ENCODE results near the gene ZNF526. TPM values are rescaled to one million over a fixed set of nuclear protein-coding genes. Genes with fewer than 3 reads are reported as not detected.
A peak's percentile ranks its signal among the peaks of the same experiment; 100 is the strongest.

The ZNF526 gene
- polyA plus RNA-seq, 1 donor = 7.9 TPM

DNA sequence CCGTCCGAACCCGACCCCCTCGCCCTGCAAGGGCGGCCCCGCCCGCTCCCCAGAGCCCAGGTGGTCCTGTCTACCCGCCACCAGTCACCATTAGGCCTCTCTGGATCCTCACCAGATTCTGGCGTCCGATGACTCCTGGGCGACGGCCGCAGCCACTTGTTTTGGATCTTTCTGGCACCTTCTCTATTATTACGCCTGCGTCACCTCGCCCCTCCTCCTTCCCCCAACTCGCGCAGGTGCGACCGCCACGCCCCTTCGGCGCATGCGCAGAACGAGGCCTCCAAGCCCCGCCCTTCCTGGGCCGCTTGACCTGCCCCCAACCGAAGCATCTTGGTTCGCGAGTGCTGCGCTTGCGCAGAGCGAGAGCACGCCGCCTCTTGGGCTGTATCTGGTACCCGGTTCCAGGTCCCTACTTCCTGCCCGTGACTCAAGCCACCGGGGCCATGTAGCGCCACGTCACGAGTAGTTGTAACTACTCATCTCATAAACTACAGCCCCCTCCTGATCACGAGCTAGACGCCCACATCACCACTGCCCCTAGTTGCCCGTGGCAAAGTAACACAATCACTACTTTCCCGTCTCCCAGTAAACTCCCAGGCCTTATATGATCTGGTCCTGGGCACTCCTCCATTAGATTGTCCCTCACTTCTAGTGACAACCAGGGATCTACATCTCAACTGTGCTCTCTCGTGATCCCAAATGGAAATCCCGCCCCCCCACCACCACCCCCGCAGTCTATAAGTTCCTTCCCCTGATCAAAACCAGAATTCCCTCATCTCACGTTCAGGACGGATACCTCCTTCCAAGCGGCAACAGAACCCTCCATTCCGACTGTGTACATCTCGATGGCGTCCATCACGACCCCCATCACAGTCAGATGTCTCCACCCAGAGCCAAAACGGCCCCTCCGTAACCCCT lies 2.3 kb upstream of the ZNF526 start, which contains the start of gene DEDD2:
DEDD2 (minus strand) TSS at position 158 of the 918 bp plus-strand sequence. CDS start 670 bp downstream, outside the sequence.
- peak; percentile 93 for DNase-seq

DNA sequence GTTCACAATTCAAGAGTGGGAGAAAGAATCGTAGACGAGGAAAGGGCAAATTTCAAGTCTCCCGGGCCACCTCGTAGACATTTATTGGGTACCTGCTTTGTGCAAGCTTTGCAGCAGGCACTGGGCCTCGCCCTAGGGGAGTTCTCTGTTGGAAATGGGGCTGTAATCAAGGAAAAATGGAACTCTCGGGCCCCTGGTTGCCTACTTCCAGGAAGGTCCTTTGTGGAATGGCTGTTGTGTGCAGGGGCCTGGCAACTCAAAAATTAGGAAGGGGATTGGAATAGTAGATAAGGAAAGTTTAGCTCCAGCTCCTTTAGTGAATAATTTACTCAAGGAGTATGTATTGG lies 612 bp downstream of the ZNF526 start:
- DNase-seq = no peak

DNA sequence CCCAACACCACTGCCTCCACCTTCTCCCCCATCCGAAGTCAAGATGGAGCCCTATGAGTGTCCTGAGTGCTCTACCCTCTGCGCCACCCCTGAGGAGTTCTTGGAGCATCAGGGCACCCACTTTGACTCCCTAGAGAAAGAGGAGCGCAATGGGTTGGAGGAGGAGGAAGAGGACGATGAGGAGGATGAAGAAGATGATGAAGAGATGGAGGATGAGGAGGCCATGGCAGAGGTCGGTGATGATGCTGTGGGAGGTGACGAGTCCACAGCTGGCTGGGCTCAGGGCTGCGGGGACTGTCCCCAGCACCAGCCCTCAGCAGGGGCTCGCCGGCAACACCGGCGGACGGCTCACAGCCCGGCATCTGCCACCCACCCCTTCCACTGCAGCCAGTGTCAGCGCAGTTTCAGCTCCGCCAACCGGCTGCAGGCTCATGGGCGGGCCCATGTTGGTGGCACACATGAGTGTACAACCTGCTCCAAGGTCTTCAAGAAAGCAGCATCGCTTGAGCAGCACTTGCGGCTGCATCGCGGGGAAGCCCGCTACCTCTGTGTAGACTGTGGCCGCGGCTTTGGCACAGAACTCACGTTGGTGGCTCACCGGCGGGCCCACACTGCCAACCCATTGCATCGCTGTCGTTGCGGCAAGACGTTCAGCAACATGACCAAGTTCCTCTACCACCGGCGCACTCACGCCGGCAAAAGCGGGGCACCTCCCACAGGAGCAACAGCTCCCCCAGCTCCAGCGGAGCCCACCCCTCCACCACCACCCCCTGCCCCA lies 5.0 kb downstream of the ZNF526 start:
- no peak for DNase-seq

- DNase-seq = no peak
Measured at GRCh38 chr19:42225718-42226292, 5.7 kb downstream of the ZNF526 start.

DNA sequence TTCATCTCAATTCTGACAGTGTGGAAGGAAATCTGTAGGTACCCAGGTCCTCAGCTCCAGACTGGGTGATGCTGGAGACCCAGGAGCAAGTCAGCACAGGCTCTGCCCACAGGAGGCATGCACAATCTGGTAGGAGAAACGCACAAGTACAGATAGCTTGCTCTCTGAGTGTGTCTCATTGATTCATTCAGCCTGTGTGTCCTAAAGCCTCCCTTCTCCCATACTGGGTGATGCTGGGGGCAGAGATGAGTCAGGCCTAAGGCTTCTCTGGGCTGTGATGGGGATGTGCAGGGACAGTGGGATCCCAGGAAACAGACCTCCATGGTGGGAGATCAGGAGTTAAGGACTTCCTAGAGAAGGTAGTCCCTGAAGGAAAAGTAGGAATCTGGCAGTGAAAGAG lies 6.8 kb downstream of the ZNF526 start:
- no peak for DNase-seq

GRCh38 chr19:42228641-42229040 lies 8.5 kb downstream of the ZNF526 start:
- DNase-seq = no peak

DNA sequence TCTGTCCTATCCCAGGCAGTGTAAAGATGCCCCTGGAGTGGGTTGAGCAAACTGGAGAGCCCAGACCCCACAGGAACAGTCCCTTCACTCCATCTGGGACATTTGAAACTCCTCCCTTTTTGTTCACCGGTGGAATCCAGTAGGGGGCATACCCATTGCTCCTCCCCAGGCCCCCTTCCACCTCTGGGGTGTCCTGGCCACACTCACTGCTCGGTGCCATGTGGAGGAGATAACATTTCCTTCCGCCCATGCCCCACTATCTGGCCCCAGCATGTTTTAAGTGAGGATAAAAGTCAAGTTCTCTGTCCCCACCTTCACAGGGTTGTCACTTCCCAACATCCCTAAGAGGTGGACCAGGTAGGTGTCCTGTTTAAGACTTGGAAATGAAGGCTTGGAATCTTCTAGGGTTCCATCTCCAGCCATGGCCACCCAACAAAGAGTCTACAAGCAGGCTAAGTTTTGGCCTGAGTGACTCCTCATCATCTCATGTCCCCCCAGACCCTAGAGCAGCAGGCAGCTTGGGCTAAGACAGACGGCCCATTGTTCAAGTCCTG lies 9.3 kb downstream of the ZNF526 start:
- DNase-seq = no peak

GRCh38 chr19:42229855-42230351 lies 9.8 kb downstream of the ZNF526 start:
- DNase-seq = no peak

DNA sequence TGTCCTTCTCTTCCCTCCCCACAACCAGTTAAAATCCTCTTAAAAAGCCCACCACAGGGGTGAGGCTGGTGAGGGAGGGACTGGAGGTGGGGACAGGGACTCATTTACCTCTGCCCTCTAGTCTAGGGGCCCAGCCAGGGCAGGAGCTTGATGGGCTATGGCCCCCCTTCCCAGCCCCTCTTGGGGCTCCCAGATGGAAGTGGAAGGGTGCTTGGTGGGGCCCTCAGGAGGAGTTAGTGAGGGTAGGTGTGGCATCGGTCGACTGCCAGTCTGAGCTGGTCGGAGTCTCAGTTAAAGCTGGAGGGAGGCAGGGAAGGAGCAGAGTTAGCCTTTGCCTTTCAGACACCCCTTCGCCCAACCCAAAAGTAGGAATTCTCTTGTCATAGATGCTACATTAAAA lies 10.5 kb downstream of the ZNF526 start:
- no peak for DNase-seq

- no peak for DNase-seq
Measured at GRCh38 chr19:42232435-42232834, 12.3 kb downstream of the ZNF526 start.

DNA sequence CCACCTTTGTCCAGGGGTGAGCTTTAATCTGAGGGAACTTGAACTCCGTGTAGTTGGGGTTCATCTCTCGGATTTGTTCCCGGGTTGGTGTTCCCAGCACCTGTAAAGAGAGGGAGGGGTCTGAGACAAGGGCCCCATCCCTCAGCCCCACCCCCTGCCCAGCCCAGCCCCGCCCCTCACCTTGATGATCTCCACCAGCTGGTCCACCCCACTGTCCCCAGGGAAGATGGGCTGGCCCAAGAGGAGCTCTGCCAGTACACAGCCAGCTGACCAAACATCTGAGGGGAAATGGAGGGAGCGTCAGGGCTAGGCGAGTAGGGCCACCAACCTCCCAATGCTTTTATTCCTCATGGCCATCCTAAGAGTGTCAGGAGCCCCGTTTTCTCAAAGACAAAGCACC lies 13.0 kb downstream of the ZNF526 start:
- DNase-seq = no peak

DNA sequence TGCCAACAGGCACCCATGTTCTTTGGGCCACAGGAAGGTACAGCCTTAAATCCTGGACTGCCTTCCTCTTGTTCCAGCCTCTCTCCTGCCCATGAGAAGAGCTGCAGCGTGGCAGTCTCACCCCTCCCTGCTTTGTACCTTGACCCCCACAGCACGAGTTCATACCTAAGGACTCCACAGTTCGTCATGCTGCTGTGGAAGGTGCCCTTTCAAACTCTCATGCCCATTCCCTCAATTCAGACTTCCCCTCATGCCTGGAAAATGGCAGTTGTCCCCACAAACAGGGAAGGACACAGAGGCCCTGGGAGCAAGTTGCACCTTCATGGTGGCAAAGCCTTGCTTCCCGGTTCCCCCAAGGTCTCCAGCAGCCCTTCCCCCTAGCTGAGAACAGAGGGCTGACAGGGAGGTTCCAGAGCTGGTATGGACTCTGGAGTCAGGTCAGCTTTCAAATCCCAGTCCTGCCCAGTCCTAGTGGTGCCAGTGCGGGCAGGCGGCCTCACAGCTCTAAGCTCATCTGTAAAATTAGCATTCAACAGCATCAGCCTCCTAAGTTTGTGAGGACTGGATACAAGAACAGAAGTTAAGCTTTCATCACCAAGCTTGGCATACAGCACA lies 13.7 kb downstream of the ZNF526 start:
- no peak for DNase-seq

DNA sequence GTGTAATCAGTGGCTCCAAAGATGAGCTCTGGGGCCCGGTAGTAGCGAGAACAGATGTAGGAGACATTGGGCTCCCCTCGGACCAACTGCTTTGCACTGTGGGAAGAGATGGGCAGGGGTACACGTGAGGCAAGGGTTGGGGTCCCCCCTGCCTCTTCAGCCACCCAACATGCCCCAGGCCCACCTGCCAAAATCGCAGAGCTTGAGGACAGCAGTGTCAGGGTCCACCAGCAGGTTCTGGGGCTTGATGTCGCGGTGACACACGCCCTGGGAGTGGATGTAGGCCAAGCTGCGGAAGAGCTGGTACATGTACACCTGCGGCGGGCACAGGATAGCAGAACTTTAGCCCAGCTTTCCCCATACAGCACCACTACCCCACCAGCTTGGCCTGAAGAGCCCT lies 14.3 kb downstream of the ZNF526 start:
- no peak for DNase-seq

DNA sequence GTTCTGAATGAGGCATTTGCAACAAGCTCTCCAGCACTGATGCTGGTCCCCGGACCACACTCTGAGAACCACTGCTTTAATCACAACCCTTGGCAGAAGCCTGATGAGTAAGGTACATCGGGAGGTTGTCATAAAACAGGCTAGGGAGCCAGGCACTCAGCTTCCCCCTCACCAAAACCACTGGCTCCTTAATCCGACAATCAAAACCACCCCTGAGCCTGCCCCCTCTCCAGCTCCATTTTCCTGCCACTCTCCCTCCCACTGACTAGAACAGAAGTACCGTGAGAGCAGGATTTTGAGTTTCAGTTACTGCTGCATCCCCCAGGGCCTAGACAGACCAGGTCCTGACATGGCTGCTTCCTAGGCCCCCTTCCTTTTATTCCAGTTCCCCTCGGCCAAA lies 15.1 kb downstream of the ZNF526 start:
- DNase-seq = no peak

DNA sequence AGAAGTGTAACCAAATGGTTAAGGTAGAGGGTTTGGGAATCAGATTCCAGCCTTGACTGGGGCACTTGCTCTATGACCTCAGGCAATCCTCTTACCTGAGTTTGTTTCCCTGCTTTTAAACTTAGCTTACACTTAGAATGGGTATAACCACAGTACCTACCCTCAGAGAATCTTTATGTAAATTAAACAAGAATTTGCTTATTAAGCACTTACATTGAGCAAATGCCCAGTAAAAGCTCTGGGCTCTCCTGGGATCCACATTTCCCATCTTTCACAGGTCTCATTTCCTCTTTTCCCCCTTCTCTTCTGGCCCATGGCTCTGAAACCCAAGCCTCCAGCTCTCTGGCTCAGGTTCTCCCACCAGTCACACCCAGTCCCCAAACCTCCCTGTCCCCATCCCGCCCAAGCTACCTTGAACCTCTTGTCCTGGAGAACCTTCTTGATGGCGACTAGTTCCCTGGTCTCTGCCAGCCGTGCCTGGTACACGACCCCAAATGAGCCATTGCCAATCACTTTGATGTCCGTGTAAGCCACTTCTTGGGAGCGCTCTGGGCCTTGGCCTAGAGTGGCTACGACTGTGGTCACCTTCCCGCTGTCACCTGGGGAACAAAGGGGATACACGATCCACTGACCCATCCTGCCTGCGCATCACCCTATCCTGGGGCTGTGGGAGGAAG lies 19.6 kb downstream of the ZNF526 start:
- DNase-seq = no peak

- no peak for DNase-seq
Measured at GRCh38 chr19:42241279-42241678, 21.2 kb downstream of the ZNF526 start.

DNA sequence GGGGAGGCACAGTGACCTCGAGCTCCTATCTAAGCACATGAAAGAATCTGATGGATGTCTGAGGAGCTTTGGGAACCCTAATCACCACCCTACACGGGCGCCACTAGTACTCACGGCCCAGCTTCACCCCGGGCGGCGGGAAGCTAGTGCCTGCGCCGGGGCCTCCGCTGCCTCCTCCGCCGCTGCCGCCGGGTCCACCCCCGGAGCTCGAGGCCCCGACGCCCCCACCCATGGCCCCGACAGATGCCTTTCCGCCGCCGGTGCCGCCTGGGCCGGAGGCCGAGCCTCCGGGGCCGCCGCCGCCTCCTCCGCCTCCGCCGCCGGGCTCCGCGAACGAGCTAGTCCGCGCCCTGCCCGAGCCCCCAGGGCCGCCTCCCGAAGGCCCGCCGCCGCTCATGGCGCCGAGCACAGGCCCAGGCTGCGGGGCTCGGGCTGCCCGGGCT lies 22.0 kb downstream of the ZNF526 start:
- DNase-seq = no peak

DNA sequence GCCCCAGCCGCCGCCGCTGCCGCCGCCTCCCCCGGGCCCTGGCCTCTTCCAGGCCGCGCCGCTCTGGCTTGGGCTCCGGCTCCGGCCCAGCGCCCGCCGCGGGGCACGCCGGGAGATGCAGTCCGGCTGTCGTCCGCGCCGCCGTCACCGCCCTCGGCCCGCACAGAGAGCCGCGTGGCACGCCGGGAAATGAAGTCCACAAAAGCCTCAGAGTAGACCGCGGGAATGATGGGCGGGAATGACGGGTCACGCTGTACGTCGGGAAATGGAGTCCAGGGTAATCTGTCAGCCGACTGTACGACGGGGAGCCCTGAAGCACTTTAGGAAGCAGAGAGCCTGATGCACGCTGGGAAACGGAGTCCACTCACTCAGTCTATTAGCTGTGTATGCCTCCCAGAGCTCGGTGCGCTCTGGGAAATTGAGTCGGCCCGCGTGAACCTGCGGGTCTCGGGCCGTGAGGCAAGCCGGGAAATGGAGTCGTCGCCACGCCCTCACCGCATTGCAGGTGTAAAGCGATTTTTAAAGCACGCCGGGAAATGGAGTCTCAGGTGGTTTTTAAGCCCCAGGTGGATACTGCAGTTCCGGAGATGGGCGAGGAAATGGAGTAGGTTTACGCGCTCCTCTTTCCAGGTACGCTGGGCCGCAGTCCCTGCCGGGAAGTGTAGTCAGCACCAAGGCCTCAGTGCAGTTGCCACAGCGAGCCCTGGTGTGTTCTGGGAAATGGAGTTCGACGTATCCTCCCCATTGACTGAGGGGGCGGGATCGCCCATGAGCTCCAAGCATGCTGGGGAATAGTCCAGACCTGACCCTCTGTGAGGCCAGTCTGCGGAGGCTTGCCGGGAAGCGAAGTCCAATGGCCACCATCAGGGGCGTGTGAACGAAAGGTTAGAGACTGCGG lies 22.6 kb downstream of the ZNF526 start, which contains the start of gene GSK3A:
GSK3A (minus strand) TSS at position 91 of the 898 bp plus-strand sequence. CDS start 137 bp downstream, outside the sequence.
- DNase-seq = peak; percentile 99

- DNase-seq = peak; percentile 94
Measured at GRCh38 chr19:42244347-42245220, 24.5 kb downstream of the ZNF526 start.
